ENCODE data around the gene GBX1. TPM values are rescaled to one million over a fixed set of nuclear protein-coding genes. Genes with fewer than 3 reads are reported as not detected.

GBX1 gene
- polyA plus RNA-seq, 2 of the 4 experiments (the other 2 are of a cell fraction) = not detected

DNA sequence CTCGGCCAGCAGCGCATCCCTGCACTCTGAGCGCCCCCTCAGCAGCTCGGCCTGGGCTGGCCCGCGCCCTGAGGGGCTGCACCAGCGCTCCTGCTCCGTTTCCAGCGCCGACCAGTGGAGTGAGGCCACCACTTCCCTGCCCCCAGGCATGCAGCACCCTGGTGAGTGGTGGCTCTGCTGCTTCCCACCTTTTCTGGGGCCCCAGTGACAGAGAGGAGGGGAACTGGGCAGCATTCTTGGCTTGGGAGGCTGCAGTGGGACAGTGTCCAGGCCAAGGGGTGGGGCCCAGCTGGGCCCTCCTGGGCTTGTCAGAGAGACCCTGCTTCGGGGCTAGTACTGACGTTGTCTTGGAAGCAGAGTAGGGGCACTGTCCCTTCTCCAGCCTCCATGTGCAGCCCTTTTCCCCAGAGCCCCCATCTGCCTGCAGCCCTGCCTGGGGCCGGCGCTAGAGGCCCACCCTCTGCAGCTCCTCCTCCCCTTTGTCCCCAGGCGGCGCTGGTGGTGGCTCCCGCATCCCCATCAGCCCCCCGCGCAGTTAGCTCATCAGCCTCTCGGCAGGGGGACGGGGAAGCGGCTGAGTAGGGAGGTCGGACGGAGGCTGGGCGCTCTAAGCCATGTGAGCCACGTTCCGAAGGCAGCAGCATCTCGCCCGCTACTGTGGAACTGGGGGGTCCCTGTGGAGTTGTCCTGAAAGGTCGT is 29.2 kb downstream of the GBX1 start:
- CTCF ChIA-PET = interaction anchor here (0.8 to 3.4 kb wide), 12 partner anchors 11 to 106 kb away, joined by 3 to 22 read pairs (median 6); partner anchors contain the start of gene GBX1
- POLR2A ChIA-PET = no interaction called here
- DNase-seq (ENCODE audit: low read depth in 1 of 2, low spot score in 1 of 2) = no peak
- no peak for FAIRE-seq
- Histone ChIP-seq H3K4me1 (no peaks in the 10 kb centered on the region), H3K9me3 (no peaks in the 10 kb centered on the region), H3K4me2 (no peak overlapping the region), H3K4me3 (no peak overlapping the region), H3K27ac (no peak overlapping the region)
- TF ChIP-seq SMC3 (IDR thresholded peaks at IDR 0.05) (no peak), MAZ (IDR thresholded peaks at IDR 0.05; ENCODE audit: borderline replicate concordance, low read depth, low read length) (no peak), TP53 (CRISPR knock-in tag; IDR thresholded peaks at IDR 0.05) (no peak), CHD2 (IDR thresholded peaks at IDR 0.05; ENCODE audit: low read length, partially characterized antibody) (no peak), ZC3H11A (IDR thresholded peaks at IDR 0.05) (no peak), SREBF2 (IDR thresholded peaks at IDR 0.05) (no peak), ESRRA (IDR thresholded peaks at IDR 0.05; ENCODE audit: borderline replicate concordance, low read length) (no peak), ELK1 (IDR thresholded peaks at IDR 0.05; ENCODE audit: low read depth, low read length) (no peak), CBX2 (IDR thresholded peaks at IDR 0.05; ENCODE audit: borderline replicate concordance, low read depth) (no peak), ATOH8 (CRISPR knock-in tag; IDR thresholded peaks at IDR 0.05; ENCODE audit: low read depth) (no peak), JUNB (IDR thresholded peaks at IDR 0.05) (no peak), BHLHE40 (IDR thresholded peaks at IDR 0.05; ENCODE audit: low read depth, low read length) (no peak), GATA3 (IDR thresholded peaks at IDR 0.05; ENCODE audit: borderline replicate concordance) (no peak), NPAS2 (CRISPR knock-in tag; IDR thresholded peaks at IDR 0.05; ENCODE audit: borderline replicate concordance) (no peak)
- TF ChIP-seq, protein P1, sequence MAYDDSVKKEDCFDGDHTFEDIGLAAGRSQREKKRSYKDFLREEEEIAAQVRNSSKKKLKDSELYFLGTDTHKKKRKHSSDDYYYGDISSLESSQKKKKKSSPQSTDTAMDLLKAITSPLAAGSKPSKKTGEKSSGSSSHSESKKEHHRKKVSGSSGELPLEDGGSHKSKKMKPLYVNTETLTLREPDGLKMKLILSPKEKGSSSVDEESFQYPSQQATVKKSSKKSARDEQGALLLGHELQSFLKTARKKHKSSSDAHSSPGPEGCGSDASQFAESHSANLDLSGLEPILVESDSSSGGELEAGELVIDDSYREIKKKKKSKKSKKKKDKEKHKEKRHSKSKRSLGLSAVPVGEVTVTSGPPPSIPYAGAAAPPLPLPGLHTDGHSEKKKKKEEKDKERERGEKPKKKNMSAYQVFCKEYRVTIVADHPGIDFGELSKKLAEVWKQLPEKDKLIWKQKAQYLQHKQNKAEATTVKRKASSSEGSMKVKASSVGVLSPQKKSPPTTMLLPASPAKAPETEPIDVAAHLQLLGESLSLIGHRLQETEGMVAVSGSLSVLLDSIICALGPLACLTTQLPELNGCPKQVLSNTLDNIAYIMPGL (CRISPR knock-in tag; IDR thresholded peaks at IDR 0.05; ENCODE audit: borderline replicate concordance) = no peak
- TF ChIP-seq, protein P2, sequence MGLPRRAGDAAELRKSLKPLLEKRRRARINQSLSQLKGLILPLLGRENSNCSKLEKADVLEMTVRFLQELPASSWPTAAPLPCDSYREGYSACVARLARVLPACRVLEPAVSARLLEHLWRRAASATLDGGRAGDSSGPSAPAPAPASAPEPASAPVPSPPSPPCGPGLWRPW (IDR thresholded peaks at IDR 0.05) = no peak
- TF ChIP-seq, protein P3, sequence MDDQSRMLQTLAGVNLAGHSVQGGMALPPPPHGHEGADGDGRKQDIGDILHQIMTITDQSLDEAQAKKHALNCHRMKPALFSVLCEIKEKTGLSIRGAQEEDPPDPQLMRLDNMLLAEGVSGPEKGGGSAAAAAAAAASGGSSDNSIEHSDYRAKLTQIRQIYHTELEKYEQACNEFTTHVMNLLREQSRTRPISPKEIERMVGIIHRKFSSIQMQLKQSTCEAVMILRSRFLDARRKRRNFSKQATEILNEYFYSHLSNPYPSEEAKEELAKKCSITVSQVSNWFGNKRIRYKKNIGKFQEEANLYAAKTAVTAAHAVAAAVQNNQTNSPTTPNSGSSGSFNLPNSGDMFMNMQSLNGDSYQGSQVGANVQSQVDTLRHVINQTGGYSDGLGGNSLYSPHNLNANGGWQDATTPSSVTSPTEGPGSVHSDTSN (IDR thresholded peaks at IDR 0.05) = no peak
- no peak for ATAC-seq
- 96% methylated on average over 17 of the region's 30 CpGs for WGBS (ENCODE audit: missing lambda C conversion rate)

DNA sequence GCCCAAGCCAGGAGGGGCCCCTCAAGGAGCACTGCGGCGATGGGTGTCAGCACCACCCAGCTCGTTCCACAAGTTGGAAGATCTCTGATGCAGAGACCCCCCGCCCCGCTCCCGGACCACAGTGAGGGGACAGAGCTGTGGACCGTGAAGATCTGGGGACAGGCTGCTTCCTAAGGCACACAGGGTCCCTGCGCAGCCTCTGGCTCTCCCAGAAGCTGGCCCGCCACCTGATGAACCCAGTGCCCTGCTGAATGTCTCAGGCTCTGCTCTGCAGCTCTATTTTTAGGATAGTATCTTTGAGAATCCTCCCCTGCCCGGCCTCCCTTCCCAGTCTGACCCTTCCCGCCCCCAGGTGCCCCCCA is 29.7 kb downstream of the GBX1 start:
- H3K27ac ChIP-seq = no peak overlapping the region
- ATAC-seq = no peak
- H3K4me3 ChIP-seq = no peak overlapping the region
- H3K4me2 ChIP-seq = no peak overlapping the region
- no peak for FAIRE-seq
- no peaks in the 10 kb centered on the region for H3K9me3 ChIP-seq
- TF ChIP-seq POLR2A (IDR thresholded peaks at IDR 0.05; ENCODE audit: low read length) = no peak
- no peak for TF ChIP-seq RNF2 (IDR thresholded peaks at IDR 0.05; ENCODE audit: borderline replicate concordance, low read depth)
- no peak for TF ChIP-seq ZC3H11A (IDR thresholded peaks at IDR 0.05)
- TF ChIP-seq MAZ (IDR thresholded peaks at IDR 0.05; ENCODE audit: borderline replicate concordance, low read depth, low read length) = no peak
- TF ChIP-seq EHF (CRISPR knock-in tag; IDR thresholded peaks at IDR 0.05) = no peak
- no peak for TF ChIP-seq ZNF302 (CRISPR knock-in tag; IDR thresholded peaks at IDR 0.05)
- no peak for TF ChIP-seq FOSB (CRISPR knock-in tag; IDR thresholded peaks at IDR 0.05)
- TF ChIP-seq RFX5 (IDR thresholded peaks at IDR 0.05) = no peak
- no peak for TF ChIP-seq CHD4 (IDR thresholded peaks at IDR 0.05; ENCODE audit: borderline replicate concordance)
- no peak for TF ChIP-seq PHF8 (IDR thresholded peaks at IDR 0.05; ENCODE audit: borderline replicate concordance, low read depth)
- no peak for TF ChIP-seq CBX2 (IDR thresholded peaks at IDR 0.05; ENCODE audit: borderline replicate concordance, low read depth)
- TF ChIP-seq, protein P1 (CRISPR knock-in tag; IDR thresholded peaks at IDR 0.05; ENCODE audit: borderline replicate concordance) = no peak
- TF ChIP-seq ELK1 (IDR thresholded peaks at IDR 0.05; ENCODE audit: low read depth, low read length) = no peak
- no peak for TF ChIP-seq CBX8 (IDR thresholded peaks at IDR 0.05)
- no peak for TF ChIP-seq POLR2AphosphoS2 (conservative IDR thresholded peaks at IDR 0.05; ENCODE audit: low read length)
- TF ChIP-seq BHLHE40 (IDR thresholded peaks at IDR 0.05; ENCODE audit: low read depth, low read length) = no peak
- POLR2A ChIA-PET = no interaction called here
- no peaks in the 10 kb centered on the region for H3K4me1 ChIP-seq
- CTCF ChIA-PET = interaction anchor here (0.8 to 3.4 kb wide), 10 partner anchors 13 to 106 kb away, joined by 3 to 22 read pairs (median 4); partner anchors contain the start of gene GBX1
- 98% methylated on average over 10 of the region's 11 CpGs for whole genome bisulfite sequencing (ENCODE audit: missing lambda C conversion rate)
- DNase-seq (ENCODE audit: low read depth in 1 of 2, low spot score in 1 of 2) = no peak
